ENCODE measurements around the gene PERM1. TPM values are rescaled to one million over a fixed set of nuclear protein-coding genes. Genes with fewer than 3 reads are reported as not detected.

PERM1 gene
- total RNA-seq, 2 experiments from 2014 or later = not detected

GRCh38 chr1:980137-980571 is 1.7 kb downstream of the PERM1 start:
- ATAC-seq (ENCODE audit: poor library complexity) = no peak
- no peak overlapping the region for H3K4me3 ChIP-seq (ENCODE audit: low read length)
- no peak overlapping the region for H3K4me3 Mint-ChIP-seq
- H3K9me3 Mint-ChIP-seq = no peaks in the 10 kb centered on the region
- H3K36me3 ChIP-seq (ENCODE audit: insufficient read depth, low read length) = no peaks in the 10 kb centered on the region
- H3K4me1 ChIP-seq (ENCODE audit: insufficient read depth, low read length) = peaks cover 14% of the 10 kb centered on the region
- peaks cover 6 to 15% of the 10 kb centered on the region in 2 experiments for H3K27me3 ChIP-seq (ENCODE audit: control insufficient read depth in 1 of 2, insufficient read depth in 2 of 2, low read length in 2 of 2)
- ChIA-PET CTCF (no interaction called here), POLR2A (interaction anchor here (1.0 kb wide), 1 partner anchor 22 kb away, joined by 3 read pairs; no protein-coding TSS in a partner anchor)
- peak in 1 of 14 experiments; percentile 18 for DNase-seq
- intact Hi-C loops (cut with DNase I, micrococcal nuclease) = loop anchor here in 1 of 2 experiments (5.0 kb wide), 1 partner anchor 312 kb away; no protein-coding TSS in a partner anchor
- no peak overlapping the region for H3K27ac Mint-ChIP-seq
- no peak overlapping the region for H3K27ac ChIP-seq (ENCODE audit: low read depth in 1 of 2, low read length in 2 of 2)
- peaks cover 7% of the 10 kb centered on the region for H3K4me1 Mint-ChIP-seq (ENCODE audit: low read depth)
- H3K27me3 Mint-ChIP-seq = peaks cover 19% of the 10 kb centered on the region
- H3K9me3 ChIP-seq (ENCODE audit: control insufficient read depth in 1 of 2, insufficient read depth in 1 of 2, low read length in 2 of 2) = peaks cover 0 to 7% of the 10 kb centered on the region in 2 experiments
- TF ChIP-seq, protein P1, sequence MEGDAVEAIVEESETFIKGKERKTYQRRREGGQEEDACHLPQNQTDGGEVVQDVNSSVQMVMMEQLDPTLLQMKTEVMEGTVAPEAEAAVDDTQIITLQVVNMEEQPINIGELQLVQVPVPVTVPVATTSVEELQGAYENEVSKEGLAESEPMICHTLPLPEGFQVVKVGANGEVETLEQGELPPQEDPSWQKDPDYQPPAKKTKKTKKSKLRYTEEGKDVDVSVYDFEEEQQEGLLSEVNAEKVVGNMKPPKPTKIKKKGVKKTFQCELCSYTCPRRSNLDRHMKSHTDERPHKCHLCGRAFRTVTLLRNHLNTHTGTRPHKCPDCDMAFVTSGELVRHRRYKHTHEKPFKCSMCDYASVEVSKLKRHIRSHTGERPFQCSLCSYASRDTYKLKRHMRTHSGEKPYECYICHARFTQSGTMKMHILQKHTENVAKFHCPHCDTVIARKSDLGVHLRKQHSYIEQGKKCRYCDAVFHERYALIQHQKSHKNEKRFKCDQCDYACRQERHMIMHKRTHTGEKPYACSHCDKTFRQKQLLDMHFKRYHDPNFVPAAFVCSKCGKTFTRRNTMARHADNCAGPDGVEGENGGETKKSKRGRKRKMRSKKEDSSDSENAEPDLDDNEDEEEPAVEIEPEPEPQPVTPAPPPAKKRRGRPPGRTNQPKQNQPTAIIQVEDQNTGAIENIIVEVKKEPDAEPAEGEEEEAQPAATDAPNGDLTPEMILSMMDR (IDR thresholded peaks at IDR 0.05) = no peak
- no peaks in the 10 kb centered on the region for H3K36me3 Mint-ChIP-seq (ENCODE audit: low read depth)

DNA sequence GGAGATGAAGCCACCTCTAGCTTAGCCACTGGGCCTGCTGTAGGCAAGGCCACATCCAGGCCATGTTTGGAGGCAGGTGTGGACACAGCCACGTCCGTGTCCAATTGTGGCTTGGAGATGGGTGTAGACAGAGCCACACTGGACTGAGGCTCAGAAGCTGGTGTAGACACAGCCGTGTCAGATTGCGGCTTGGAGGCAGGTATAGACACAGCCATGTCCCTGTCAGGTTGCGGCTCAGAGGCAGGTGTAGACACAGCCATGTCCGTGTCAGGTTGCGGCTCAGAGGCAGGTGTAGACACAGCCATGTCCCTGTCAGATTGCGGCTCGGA is 2.2 kb downstream of the PERM1 start:
- H3K9me3 ChIP-seq (ENCODE audit: control insufficient read depth in 1 of 2, insufficient read depth in 1 of 2, low read length in 2 of 2) = peaks cover 0 to 7% of the 10 kb centered on the region in 2 experiments
- TF ChIP-seq, protein P1 (IDR thresholded peaks at IDR 0.05) = no peak
- no peaks in the 10 kb centered on the region for H3K36me3 ChIP-seq (ENCODE audit: insufficient read depth, low read length)
- DNase-seq (peak in 1 of 14 experiments; percentile 27), ATAC-seq (ENCODE audit: poor library complexity) (no peak)
- peaks cover 7 to 12% of the 10 kb centered on the region in 2 experiments for H3K27me3 ChIP-seq (ENCODE audit: control insufficient read depth in 1 of 2, insufficient read depth in 2 of 2, low read length in 2 of 2)
- Mint-ChIP-seq H3K27ac (no peak overlapping the region), H3K9me3 (no peaks in the 10 kb centered on the region), H3K4me3 (no peak overlapping the region), H3K36me3 (ENCODE audit: low read depth) (no peaks in the 10 kb centered on the region), H3K4me1 (ENCODE audit: low read depth) (peaks cover 7% of the 10 kb centered on the region), H3K27me3 (peaks cover 16% of the 10 kb centered on the region)
- peaks cover 14% of the 10 kb centered on the region for H3K4me1 ChIP-seq (ENCODE audit: insufficient read depth, low read length)
- no peak overlapping the region for H3K4me3 ChIP-seq (ENCODE audit: low read length)
- ChIA-PET POLR2A (no interaction called here), CTCF (no interaction called here)
- intact Hi-C loops (cut with DNase I, micrococcal nuclease) = loop anchor here in 1 of 2 experiments (5.0 kb wide), 1 partner anchor 313 kb away; no protein-coding TSS in a partner anchor
- no peak overlapping the region for H3K27ac ChIP-seq (ENCODE audit: low read depth in 1 of 2, low read length in 2 of 2)

- CTCF ChIA-PET = no interaction called here
- ATAC-seq (ENCODE audit: poor library complexity) = no peak
- intact Hi-C loops (cut with DNase I, micrococcal nuclease) = no loop called here
These were observed 2.8 kb downstream of the PERM1 start for GRCh38 chr1:978835-979743.

More at GRCh38 chr1:978835-979743, 2.8 kb downstream of the PERM1 start:
- POLR2A ChIA-PET = no interaction called here
- Histone ChIP-seq H3K27ac (ENCODE audit: low read depth in 1 of 2, low read length in 2 of 2) (no peak overlapping the region), H3K36me3 (ENCODE audit: insufficient read depth, low read length) (no peaks in the 10 kb centered on the region), H3K4me1 (ENCODE audit: insufficient read depth, low read length) (peaks cover 11% of the 10 kb centered on the region), H3K9me3 (ENCODE audit: control insufficient read depth in 1 of 2, insufficient read depth in 1 of 2, low read length in 2 of 2) (peaks cover 0 to 7% of the 10 kb centered on the region in 2 experiments), H3K27me3 (ENCODE audit: control insufficient read depth in 1 of 2, insufficient read depth in 2 of 2, low read length in 2 of 2) (peaks cover 7 to 12% of the 10 kb centered on the region in 2 experiments), H3K4me3 (ENCODE audit: low read length) (no peak overlapping the region)
- TF ChIP-seq, protein P1 (IDR thresholded peaks at IDR 0.05) = no peak
- peaks cover 7% of the 10 kb centered on the region for H3K4me1 Mint-ChIP-seq (ENCODE audit: low read depth)
- no peaks in the 10 kb centered on the region for H3K36me3 Mint-ChIP-seq (ENCODE audit: low read depth)
- no peaks in the 10 kb centered on the region for H3K9me3 Mint-ChIP-seq
- DNase-seq = peak in 1 of 14 experiments; percentile 39
- H3K27me3 Mint-ChIP-seq = peaks cover 16% of the 10 kb centered on the region
- no peak overlapping the region for H3K4me3 Mint-ChIP-seq
- H3K27ac Mint-ChIP-seq = no peak overlapping the region
